ENCODE results near the gene DNAJB6. TPM values are rescaled to one million over a fixed set of nuclear protein-coding genes. Genes with fewer than 3 reads are reported as not detected.

The DNAJB6 gene
- total RNA-seq, 1 experiment from 2014 or later: 108 TPM

GRCh38 chr7:157464971-157465886, 128.4 kb downstream of the DNAJB6 start:
- Histone ChIP-seq H3K4me3 (ENCODE audit: low read depth, low read length) (no peak overlapping the region), H3K9me3 (no peaks in the 10 kb centered on the region), H3K36me3 (ENCODE audit: control insufficient read depth, insufficient read depth, low read length) (no peaks in the 10 kb centered on the region), H3K4me1 (no peaks in the 10 kb centered on the region), H3K27me3 (replicated peaks; ENCODE audit: control insufficient read depth, insufficient read depth, low read length) (no peaks in the 10 kb centered on the region; the same call in 1 of the 2 replicates)
- Mint-ChIP-seq H3K4me1 (ENCODE audit: low read depth, unreplicated experiment) (no peaks in the 10 kb centered on the region), H3K4me3 (ENCODE audit: unreplicated experiment) (no peak overlapping the region), H3K27ac (ENCODE audit: unreplicated experiment) (no peak overlapping the region), H3K27me3 (ENCODE audit: insufficient read depth, unreplicated experiment) (peaks cover 28% of the 10 kb centered on the region), H3K9me3 (ENCODE audit: unreplicated experiment) (no peaks in the 10 kb centered on the region), H3K36me3 (ENCODE audit: insufficient read depth, unreplicated experiment) (no peaks in the 10 kb centered on the region)
- no TSS peak for BruUV-seq (replicated peaks)
- intact Hi-C loops (cut with micrococcal nuclease; ENCODE audit: unreplicated experiment): no loop called here
- no peak for DNase-seq
- TF ChIP-seq CTCF (IDR thresholded peaks at IDR 0.05; ENCODE audit: insufficient read depth in 1 of 2, low read depth in 1 of 2, low read length in 1 of 2, severe bottlenecking in 1 of 2, unreplicated experiment in 1 of 2): no peak
- ChIA-PET CTCF (no interaction called here), POLR2A (no interaction called here)

- no peaks in the 10 kb centered on the region for H3K9me3 Mint-ChIP-seq (ENCODE audit: unreplicated experiment)
- CTCF ChIA-PET: interaction anchor here (0.7 kb wide), 1 partner anchor 60 kb away, joined by 3 read pairs; no protein-coding TSS in a partner anchor
- BruUV-seq (replicated peaks): no TSS peak
Observed at GRCh38 chr7:157465891-157466866, 129.4 kb downstream of the DNAJB6 start.

More at GRCh38 chr7:157465891-157466866, 129.4 kb downstream of the DNAJB6 start:
- Histone ChIP-seq H3K36me3 (ENCODE audit: control insufficient read depth, insufficient read depth, low read length) (no peaks in the 10 kb centered on the region), H3K4me1 (no peaks in the 10 kb centered on the region), H3K27me3 (replicated peaks; ENCODE audit: control insufficient read depth, insufficient read depth, low read length) (no peaks in the 10 kb centered on the region; the same call in 1 of the 2 replicates), H3K9me3 (no peaks in the 10 kb centered on the region), H3K4me3 (ENCODE audit: low read depth, low read length) (no peak overlapping the region)
- POLR2A ChIA-PET: no interaction called here
- Mint-ChIP-seq H3K4me3 (ENCODE audit: unreplicated experiment) (no peak overlapping the region), H3K27me3 (ENCODE audit: insufficient read depth, unreplicated experiment) (peaks cover 26% of the 10 kb centered on the region), H3K36me3 (ENCODE audit: insufficient read depth, unreplicated experiment) (no peaks in the 10 kb centered on the region), H3K27ac (ENCODE audit: unreplicated experiment) (no peak overlapping the region), H3K4me1 (ENCODE audit: low read depth, unreplicated experiment) (no peaks in the 10 kb centered on the region)
- intact Hi-C loops (cut with micrococcal nuclease; ENCODE audit: unreplicated experiment): no loop called here
- DNase-seq: no peak
- no peak for TF ChIP-seq CTCF (IDR thresholded peaks at IDR 0.05; ENCODE audit: insufficient read depth in 1 of 2, low read depth in 1 of 2, low read length in 1 of 2, severe bottlenecking in 1 of 2, unreplicated experiment in 1 of 2)

All from Caco-2 (cell line).